ENCODE data around the gene ANKRD65.

The ANKRD65 gene

DNA sequence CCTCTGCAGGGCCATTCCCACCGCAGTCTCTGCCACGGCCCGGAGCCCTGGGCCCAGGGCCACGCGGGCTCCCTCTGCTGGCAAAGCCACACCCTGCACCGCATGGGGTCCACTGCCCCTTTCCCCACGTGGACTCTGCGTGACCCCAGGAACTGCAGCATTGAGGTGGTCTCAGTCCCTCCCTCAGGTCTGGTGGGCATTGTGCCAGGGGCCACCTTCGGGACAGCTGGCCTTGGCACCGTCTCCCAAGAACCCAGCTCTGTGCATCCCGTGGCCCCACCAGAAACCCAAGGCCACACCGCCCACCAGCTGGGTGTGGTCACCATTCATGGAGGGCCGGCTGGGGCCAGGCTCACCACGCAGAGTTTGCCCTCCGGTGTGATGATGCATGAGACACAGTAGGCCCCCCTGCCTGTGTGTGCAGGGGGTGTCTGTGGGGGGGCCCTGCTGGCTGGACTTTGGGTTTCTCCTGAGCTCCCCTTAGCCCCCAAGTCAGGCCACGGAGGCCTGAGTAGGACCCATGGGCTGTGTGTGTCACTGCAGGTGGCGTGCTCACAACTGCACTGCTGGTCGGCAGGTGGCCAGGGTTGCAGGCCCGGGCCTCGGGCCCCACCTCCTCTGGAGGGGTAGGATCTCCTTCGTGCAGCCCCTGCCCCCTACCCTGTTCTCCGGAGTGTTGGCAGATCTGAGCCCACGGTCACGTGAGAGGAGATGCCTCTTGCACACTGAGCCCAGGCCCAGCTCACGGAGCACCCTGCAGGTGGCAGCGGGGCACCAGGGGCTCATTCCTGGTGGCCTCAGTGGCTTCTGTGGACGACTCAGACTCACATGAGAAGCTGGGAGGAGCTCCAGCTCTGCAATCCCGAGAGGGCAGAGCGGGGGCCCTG, 20.2 kb upstream of the ANKRD65 start:
- no peaks in the 10 kb centered on the region for H3K36me3 ChIP-seq (ENCODE audit: control insufficient read depth in 4 of 4, insufficient read depth in 4 of 4, low read length in 3 of 4)
- H3K27me3 ChIP-seq (replicated peaks in 2 of 5; ENCODE audit: control insufficient read depth in 4 of 5, insufficient read depth in 5 of 5, low read length in 4 of 5) = peaks cover 0 to 3% (median 0%) of the 10 kb centered on the region in 5 experiments
- peak in 2 of 3 donors; percentile 52 to 57 for DNase-seq
- H3K4me3 ChIP-seq (ENCODE audit: control insufficient read depth in 1 of 7, extremely low read depth in 1 of 7, insufficient read depth in 4 of 7, low read depth in 2 of 7, low read length in 6 of 7) = no peak overlapping the region
- POLR2A ChIA-PET = interaction anchor here (1.6 kb wide), 1 partner anchor 34 kb away, joined by 6 read pairs; no protein-coding TSS in a partner anchor
- peaks cover 0 to 36% (median 23%) of the 10 kb centered on the region in 4 experiments for H3K4me1 ChIP-seq (ENCODE audit: control extremely low read depth in 1 of 4, control insufficient read depth in 4 of 4, insufficient read depth in 4 of 4, low read length in 3 of 4)
- no peak overlapping the region for H3K27ac ChIP-seq (ENCODE audit: insufficient read depth in 1 of 2, low read depth in 1 of 2, low read length in 2 of 2, poor library complexity in 1 of 2, severe bottlenecking in 2 of 2)
- 41% methylated on average over 26 of the region's 29 CpGs for WGBS (ENCODE audit: insufficient coverage)
- no peaks in the 10 kb centered on the region for H3K9me3 ChIP-seq (ENCODE audit: control extremely low read depth in 1 of 5, control insufficient read depth in 4 of 5, insufficient read depth in 2 of 5, low read depth in 1 of 5, low read length in 4 of 5)
- CTCF ChIA-PET = interaction anchor here (0.7 to 2.9 kb wide), 21 partner anchors 8 to 191 kb away, joined by 3 to 17 read pairs (median 5); partner anchors contain the start of genes AURKAIP1 and MRPL20

DNA sequence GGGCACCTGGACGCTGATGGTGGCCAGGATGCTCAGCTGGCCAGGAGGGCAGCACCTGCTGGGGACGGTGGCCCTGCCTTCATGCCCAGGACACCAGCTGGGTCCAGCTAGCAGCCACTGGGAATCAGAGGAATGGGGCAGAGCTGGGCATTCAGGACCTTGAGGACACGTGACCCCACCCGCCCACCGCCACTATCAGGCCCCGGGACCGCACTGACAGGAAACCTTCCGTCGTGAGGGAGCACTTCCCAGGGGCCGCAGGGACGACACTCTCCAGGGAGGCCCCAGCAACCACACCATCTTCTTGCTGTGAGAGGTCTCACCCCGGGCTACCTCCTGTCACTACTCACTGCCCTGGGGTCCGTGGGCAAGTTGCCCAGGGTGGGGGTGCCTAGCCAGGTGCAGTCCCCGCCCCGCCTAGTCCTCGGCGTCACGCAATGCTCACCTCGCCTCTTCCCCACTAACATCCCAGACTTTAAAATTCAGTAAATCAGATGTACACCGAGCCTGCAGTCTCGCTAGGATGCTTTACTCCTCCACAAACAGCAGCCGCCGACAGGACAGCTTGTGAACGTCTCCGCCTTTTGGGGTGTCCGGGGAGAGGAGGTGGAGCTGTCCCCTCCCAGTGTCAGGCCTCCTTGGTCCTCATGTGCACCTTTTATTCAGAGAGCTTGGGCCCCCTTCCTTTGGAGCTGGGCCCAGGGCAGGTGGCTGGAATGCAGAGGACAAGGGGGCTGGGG, 19.4 kb upstream of the ANKRD65 start:
- Histone ChIP-seq H3K27ac (ENCODE audit: insufficient read depth in 1 of 2, low read depth in 1 of 2, low read length in 2 of 2, poor library complexity in 1 of 2, severe bottlenecking in 2 of 2) (no peak overlapping the region), H3K9me3 (ENCODE audit: control extremely low read depth in 1 of 5, control insufficient read depth in 4 of 5, insufficient read depth in 2 of 5, low read depth in 1 of 5, low read length in 4 of 5) (no peaks in the 10 kb centered on the region), H3K27me3 (replicated peaks in 2 of 5; ENCODE audit: control insufficient read depth in 4 of 5, insufficient read depth in 5 of 5, low read length in 4 of 5) (peaks cover 0 to 3% (median 0%) of the 10 kb centered on the region in 5 experiments), H3K36me3 (ENCODE audit: control insufficient read depth in 4 of 4, insufficient read depth in 4 of 4, low read length in 3 of 4) (no peaks in the 10 kb centered on the region), H3K4me1 (ENCODE audit: control extremely low read depth in 1 of 4, control insufficient read depth in 4 of 4, insufficient read depth in 4 of 4, low read length in 3 of 4) (peaks cover 0 to 42% (median 28%) of the 10 kb centered on the region in 4 experiments), H3K4me3 (ENCODE audit: control insufficient read depth in 1 of 7, extremely low read depth in 1 of 7, insufficient read depth in 4 of 7, low read depth in 2 of 7, low read length in 6 of 7) (no peak overlapping the region)
- DNase-seq = no peak
- ChIA-PET CTCF (interaction anchor here (0.9 to 2.9 kb wide), 18 partner anchors 9 to 190 kb away, joined by 3 to 17 read pairs (median 6); partner anchors contain the start of genes AURKAIP1 and MRPL20), POLR2A (interaction anchor here (1.6 kb wide), 1 partner anchor 33 kb away, joined by 6 read pairs; no protein-coding TSS in a partner anchor)
- WGBS (ENCODE audit: insufficient coverage) = 90% methylated on average over 23 of the region's 26 CpGs

DNA sequence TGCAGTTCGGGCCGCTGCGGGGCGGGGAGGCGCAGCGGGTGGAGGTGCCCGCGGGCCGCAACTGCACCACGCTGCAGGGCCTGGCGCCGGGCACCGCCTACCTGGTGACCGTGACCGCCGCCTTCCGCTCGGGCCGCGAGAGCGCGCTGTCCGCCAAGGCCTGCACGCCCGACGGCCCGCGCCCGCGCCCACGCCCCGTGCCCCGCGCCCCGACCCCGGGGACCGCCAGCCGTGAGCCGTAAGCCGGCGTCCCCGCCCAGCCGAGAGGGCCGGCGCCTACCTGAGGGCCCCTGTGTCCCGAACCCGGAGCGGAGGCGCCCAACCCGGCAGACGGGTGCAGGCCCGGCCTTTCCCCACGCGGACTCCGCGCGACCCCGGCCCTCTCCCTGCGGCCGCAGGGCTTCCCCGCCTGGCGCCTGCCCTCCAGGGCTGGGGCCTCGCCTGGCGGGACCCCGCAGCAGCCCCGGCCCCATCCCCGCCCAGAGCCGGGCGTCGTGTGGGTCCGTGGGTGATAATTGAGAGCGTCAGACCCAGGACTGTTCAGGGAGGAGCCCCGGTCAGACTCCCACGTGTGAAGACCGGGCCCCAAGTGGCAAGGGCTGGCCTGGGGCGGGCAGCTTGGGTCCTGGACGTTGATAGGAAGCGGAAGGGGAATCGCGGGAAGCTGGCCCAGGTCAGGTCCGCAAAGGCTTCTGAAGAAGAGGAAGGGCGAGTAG, 18.6 kb upstream of the ANKRD65 start:
- 96% methylated on average over 68 of the region's 82 CpGs for WGBS (ENCODE audit: insufficient coverage)
- POLR2A ChIA-PET = no interaction called here
- CTCF ChIA-PET = interaction anchor here (0.9 to 2.3 kb wide), 5 partner anchors 8 to 62 kb away, joined by 3 to 9 read pairs (median 6); no protein-coding TSS in a partner anchor

DNA sequence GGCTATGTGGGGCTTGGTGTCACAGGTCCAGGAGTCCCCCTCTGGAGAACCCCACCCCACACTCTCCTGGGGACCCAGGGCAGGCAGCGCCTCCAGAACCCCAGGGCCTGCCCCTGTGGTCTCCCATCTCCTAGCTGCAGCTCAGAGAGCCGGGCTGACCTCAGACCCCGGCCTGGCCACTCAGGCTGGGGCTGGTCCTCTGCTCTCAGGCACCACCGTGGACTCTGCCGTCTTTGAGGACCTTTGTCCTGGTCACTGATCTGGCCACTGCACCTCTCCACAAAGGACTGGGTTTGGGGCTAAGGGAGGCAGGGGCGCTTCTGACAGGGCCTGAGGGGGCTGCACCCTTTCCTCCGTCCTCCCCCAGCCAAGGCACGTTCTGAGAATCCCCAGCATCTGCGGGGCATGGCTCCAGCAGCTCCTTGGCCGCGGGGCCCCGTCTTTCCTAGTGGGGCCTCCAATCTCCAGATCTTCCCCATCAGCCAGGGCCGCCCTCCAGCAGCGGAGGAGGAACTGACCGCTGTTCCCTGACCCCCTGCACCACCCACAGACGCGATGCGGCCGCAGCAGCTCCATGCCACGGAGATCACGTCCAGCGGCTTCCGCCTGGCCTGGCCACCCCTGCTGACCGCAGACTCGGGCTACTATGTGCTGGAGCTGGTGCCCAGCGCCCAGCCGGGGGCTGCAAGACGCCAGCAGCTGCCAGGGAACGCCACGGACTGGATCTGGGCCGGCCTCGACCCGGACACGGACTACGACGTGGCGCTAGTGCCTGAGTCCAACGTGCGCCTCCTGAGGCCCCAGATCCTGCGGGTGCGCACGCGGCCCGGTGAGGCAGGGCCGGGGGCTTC, 17.7 kb upstream of the ANKRD65 start:
- H3K4me1 ChIP-seq (ENCODE audit: control extremely low read depth in 1 of 4, control insufficient read depth in 4 of 4, insufficient read depth in 4 of 4, low read length in 3 of 4) = peaks cover 0 to 59% (median 45%) of the 10 kb centered on the region in 4 experiments
- no peaks in the 10 kb centered on the region for H3K36me3 ChIP-seq (ENCODE audit: control insufficient read depth in 4 of 4, insufficient read depth in 4 of 4, low read length in 3 of 4)
- ChIA-PET POLR2A (no interaction called here), CTCF (interaction anchor here (0.9 to 3.0 kb wide), 3 partner anchors 8 to 32 kb away, joined by 3 to 11 read pairs (median 3); partner anchors contain the start of gene MRPL20)
- H3K9me3 ChIP-seq (ENCODE audit: control extremely low read depth in 1 of 5, control insufficient read depth in 4 of 5, insufficient read depth in 2 of 5, low read depth in 1 of 5, low read length in 4 of 5) = no peaks in the 10 kb centered on the region
- WGBS (ENCODE audit: insufficient coverage) = 97% methylated on average over 45 of the region's 45 CpGs
- no peak for DNase-seq
- H3K4me3 ChIP-seq (ENCODE audit: control insufficient read depth in 1 of 7, extremely low read depth in 1 of 7, insufficient read depth in 4 of 7, low read depth in 2 of 7, low read length in 6 of 7) = no peak overlapping the region
- H3K27me3 ChIP-seq (replicated peaks in 2 of 5; ENCODE audit: control insufficient read depth in 4 of 5, insufficient read depth in 5 of 5, low read length in 4 of 5) = peaks cover 0 to 3% (median 0%) of the 10 kb centered on the region in 5 experiments
- H3K27ac ChIP-seq (ENCODE audit: insufficient read depth in 1 of 2, low read depth in 1 of 2, low read length in 2 of 2, poor library complexity in 1 of 2, severe bottlenecking in 2 of 2) = no peak overlapping the region

More for the DNA sequence above, 18.6 kb upstream of the ANKRD65 start:
- DNase-seq = no peak
- Histone ChIP-seq H3K27ac (ENCODE audit: insufficient read depth in 1 of 2, low read depth in 1 of 2, low read length in 2 of 2, poor library complexity in 1 of 2, severe bottlenecking in 2 of 2) (no peak overlapping the region), H3K27me3 (replicated peaks in 2 of 5; ENCODE audit: control insufficient read depth in 4 of 5, insufficient read depth in 5 of 5, low read length in 4 of 5) (peaks cover 0 to 3% (median 0%) of the 10 kb centered on the region in 5 experiments), H3K9me3 (ENCODE audit: control extremely low read depth in 1 of 5, control insufficient read depth in 4 of 5, insufficient read depth in 2 of 5, low read depth in 1 of 5, low read length in 4 of 5) (no peaks in the 10 kb centered on the region), H3K36me3 (ENCODE audit: control insufficient read depth in 4 of 4, insufficient read depth in 4 of 4, low read length in 3 of 4) (no peaks in the 10 kb centered on the region), H3K4me3 (ENCODE audit: control insufficient read depth in 1 of 7, extremely low read depth in 1 of 7, insufficient read depth in 4 of 7, low read depth in 2 of 7, low read length in 6 of 7) (no peak overlapping the region), H3K4me1 (ENCODE audit: control extremely low read depth in 1 of 4, control insufficient read depth in 4 of 4, insufficient read depth in 4 of 4, low read length in 3 of 4) (peaks cover 0 to 50% (median 35%) of the 10 kb centered on the region in 4 experiments)

DNA sequence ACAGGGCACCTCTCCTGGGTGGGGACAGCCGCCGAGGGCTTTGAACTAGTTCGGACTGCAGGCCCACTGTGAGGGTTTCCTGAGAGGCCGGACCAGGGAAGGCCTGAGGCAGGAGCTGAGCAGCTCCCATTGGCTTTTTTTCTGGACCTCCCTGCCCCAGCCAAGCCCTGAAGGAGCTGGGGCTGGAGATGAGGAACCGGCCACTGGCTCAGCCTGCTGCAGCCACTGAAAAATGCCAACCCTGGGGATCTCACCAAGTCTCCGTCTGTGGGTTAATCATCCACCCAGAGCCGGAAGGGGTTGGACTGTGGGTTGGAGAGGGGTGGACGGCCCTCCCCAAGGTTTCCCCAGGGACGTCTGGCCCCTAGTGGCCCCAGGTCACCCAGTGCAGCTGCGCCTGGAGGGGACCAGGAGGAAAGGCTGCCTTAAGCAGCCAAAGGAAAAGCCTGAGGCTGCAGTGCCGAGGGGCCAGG, 16.9 kb upstream of the ANKRD65 start:
- no peak overlapping the region for H3K27ac ChIP-seq (ENCODE audit: insufficient read depth in 1 of 2, low read depth in 1 of 2, low read length in 2 of 2, poor library complexity in 1 of 2, severe bottlenecking in 2 of 2)
- H3K9me3 ChIP-seq (ENCODE audit: control extremely low read depth in 1 of 5, control insufficient read depth in 4 of 5, insufficient read depth in 2 of 5, low read depth in 1 of 5, low read length in 4 of 5) = no peaks in the 10 kb centered on the region
- WGBS (ENCODE audit: insufficient coverage) = 80% methylated on average over 10 of the region's 11 CpGs
- H3K27me3 ChIP-seq (replicated peaks in 2 of 5; ENCODE audit: control insufficient read depth in 4 of 5, insufficient read depth in 5 of 5, low read length in 4 of 5) = peaks cover 0 to 3% (median 0%) of the 10 kb centered on the region in 5 experiments
- ChIA-PET CTCF (interaction anchor here (1.6 to 3.0 kb wide), 2 partner anchors 13 to 32 kb away, joined by 3 to 11 read pairs; partner anchors contain the start of gene MRPL20), POLR2A (no interaction called here)
- no peak overlapping the region for H3K4me3 ChIP-seq (ENCODE audit: control insufficient read depth in 1 of 7, extremely low read depth in 1 of 7, insufficient read depth in 4 of 7, low read depth in 2 of 7, low read length in 6 of 7)
- no peaks in the 10 kb centered on the region for H3K36me3 ChIP-seq (ENCODE audit: control insufficient read depth in 4 of 4, insufficient read depth in 4 of 4, low read length in 3 of 4)
- H3K4me1 ChIP-seq (ENCODE audit: control extremely low read depth in 1 of 4, control insufficient read depth in 4 of 4, insufficient read depth in 4 of 4, low read length in 3 of 4) = peaks cover 0 to 67% (median 52%) of the 10 kb centered on the region in 4 experiments
- DNase-seq = peak in 1 of 3 donors; percentile 33
